RPMI8226 (cell line): Measurements from ENCODE around the gene TMEM218.

ENCODE experiments used
- DNase-seq: peaks from one replicate; pipeline ENCODE4 v3.0.0-alpha.2; 2015

Gene TMEM218

GRCh38 chr11:125088576-125089455 is 22.6 kb downstream of the TMEM218 start:
- DNase-seq, result peak; percentile 8

DNA sequence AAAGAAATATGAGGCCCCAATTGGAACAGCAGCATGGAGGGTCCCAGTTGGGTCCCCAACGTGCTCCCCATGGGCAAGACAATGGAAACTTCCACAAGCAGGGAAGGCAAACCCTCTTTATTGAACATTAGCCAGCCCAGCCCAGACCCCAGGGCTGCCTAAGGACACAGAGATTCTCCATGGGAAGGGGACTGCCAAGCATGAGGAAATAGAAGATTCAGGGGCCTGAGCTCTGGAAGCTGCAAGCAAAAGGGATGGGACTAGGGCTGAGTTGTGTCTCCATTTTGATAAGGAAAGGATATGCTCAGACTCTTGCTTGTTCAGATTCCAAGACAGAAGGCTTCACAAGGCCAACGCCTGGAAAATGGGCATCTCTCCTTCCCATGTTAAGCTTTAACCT is 23.3 kb downstream of the TMEM218 start:
- DNase-seq, result no peak

DNA sequence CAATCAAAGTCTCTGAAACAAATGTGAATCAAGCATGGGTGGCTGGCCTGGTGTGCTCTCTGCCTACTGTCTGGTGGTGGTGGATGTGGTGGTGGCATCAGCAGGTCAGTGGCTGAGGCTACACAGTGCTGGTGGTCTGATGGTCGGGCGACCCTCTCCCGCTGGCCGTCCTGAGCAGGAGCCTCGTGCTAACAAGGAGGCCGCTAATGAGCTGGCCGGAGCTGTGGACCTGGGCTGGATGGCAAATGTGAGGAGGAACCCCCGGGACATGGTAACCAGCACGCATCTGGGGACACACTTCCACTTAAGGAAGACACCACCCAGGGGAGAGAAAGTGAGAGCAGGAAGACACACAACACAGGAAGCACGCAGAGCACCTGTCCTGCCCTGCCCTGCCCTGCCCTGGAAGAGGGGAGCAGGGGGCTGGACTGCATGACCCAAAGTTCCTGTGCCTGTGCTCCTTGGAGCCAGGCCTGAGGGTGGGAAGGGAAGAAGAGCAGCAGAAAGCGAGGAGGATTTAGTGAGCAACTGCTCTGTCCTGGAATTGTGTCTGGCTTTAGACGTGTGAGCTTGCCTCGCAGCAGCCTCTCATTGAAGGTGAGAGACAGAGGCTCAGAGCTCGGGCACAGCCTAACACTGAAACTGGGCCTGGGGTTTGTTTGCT is 24.7 kb downstream of the TMEM218 start:
- DNase-seq, result no peak

GRCh38 chr11:125085301-125086081 is 25.9 kb downstream of the TMEM218 start:
- no peak for DNase-seq

- no peak for DNase-seq
Measured at GRCh38 chr11:125084761-125085231, 26.6 kb downstream of the TMEM218 start.

DNA sequence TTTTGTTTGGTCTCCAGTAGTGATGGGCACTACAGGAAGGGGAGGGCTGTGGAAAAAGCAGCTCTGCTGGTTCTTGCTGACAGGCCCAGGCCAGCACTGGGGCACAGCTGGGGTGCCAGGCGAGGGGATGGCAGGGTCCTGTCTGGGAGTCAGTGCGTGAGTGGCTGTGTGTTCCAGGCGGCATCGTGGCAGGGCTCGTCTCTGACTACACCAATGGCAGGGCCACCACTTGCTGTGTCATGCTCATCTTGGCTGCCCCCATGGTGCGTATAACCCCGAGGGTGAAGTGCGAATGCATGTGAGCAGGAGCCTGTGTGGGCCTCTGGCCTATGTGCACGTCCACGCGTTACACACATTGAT is 27.4 kb downstream of the TMEM218 start:
- DNase-seq, result no peak

GRCh38 chr11:125083312-125084056 is 27.9 kb downstream of the TMEM218 start:
- no peak for DNase-seq

GRCh38 chr11:125082611-125083311 is 28.7 kb downstream of the TMEM218 start:
- DNase-seq, result no peak

DNA sequence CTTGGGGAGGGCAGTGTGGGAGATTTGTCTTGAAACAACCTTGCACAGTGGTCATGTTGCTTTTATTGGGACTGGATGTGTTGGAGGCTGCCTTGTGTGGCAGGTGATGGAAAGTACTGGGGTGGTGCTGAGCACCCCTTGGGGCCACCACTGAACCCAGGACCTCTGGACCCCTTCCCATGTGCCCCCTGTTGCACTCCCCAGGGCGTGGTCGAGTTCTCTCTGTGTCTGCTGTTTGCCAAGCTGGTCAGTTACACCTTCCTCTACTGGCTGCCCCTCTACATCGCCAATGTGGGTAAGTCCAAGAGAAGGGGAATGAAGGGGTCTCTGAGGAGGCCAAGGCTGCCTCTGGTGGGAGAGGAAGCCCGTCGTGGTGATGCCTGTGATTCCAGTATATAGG is 29.4 kb downstream of the TMEM218 start:
- no peak for DNase-seq

GRCh38 chr11:125081098-125081798 is 30.2 kb downstream of the TMEM218 start:
- DNase-seq, result no peak

- no peak for DNase-seq
Measured at GRCh38 chr11:125080531-125080911, 30.9 kb downstream of the TMEM218 start.

DNA sequence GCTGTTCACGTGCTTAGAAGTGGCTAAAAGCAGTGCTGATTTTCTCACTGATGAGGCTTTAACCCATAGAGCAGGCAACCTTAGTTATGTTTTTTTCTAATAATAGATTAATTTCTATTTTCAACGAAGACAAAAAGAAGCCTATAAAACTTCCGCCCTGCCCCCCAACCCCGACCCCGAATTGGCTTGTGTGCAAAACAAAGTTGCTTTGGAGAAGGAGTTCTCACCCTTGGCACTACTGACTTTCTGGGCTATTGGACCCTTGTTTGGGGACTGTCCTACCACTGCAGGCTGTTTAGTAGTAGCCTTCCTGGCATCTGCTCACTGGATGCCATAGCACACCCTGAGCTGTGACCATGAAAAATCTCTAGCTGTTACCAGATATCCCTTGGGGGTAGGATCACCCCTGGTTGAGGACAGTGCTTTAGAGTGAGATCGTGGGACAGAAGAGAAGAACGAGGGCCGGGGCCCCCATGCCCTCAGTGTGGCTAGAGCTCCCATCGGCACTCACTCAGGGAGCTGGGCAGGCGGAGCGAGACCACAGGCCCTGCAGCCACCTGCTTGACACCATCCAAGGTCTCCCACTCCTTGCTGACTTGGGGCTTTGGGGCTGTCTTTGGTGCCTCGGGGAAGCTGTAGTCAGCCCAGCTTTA is 31.4 kb downstream of the TMEM218 start:
- DNase-seq, result no peak

DNA sequence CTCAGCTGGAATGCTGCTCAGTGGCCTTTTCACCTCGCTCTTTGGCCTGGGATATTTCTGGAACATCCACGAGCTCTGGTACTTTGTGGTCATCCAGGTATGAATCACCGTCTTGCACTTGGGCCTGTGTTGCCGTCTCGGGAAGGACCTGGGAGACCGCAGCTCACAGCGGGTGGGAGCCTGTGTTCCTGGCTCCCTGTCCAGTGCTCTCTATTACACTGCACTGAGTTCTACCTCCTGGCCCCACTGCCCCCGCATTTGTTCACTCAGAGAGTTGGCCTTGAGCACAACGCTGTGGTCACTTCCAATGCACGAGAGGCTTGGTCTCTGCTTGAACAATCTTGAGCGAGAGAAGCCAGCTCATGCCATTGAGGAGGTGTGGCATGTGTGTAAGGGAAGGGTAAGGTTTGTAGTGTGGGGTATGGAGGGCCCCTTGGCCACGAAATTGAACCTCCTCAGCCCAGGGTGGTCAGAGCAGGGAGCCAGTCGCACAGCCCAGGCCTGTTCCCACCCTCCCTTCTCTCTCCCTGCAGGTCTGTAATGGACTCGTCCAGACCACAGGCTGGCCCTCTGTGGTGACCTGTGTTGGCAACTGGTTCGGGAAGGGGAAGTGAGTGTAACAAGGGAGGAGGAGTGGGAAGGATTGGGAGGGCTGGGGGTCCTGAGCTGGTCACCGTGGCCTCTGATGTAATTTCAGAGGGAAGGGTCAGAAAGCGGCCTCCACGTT is 32.1 kb downstream of the TMEM218 start:
- DNase-seq, result no peak

- no peak for DNase-seq
Measured at GRCh38 chr11:125078516-125079140, 32.8 kb downstream of the TMEM218 start.

- DNase-seq, result no peak
Measured at GRCh38 chr11:125078016-125078415, 33.4 kb downstream of the TMEM218 start.

DNA sequence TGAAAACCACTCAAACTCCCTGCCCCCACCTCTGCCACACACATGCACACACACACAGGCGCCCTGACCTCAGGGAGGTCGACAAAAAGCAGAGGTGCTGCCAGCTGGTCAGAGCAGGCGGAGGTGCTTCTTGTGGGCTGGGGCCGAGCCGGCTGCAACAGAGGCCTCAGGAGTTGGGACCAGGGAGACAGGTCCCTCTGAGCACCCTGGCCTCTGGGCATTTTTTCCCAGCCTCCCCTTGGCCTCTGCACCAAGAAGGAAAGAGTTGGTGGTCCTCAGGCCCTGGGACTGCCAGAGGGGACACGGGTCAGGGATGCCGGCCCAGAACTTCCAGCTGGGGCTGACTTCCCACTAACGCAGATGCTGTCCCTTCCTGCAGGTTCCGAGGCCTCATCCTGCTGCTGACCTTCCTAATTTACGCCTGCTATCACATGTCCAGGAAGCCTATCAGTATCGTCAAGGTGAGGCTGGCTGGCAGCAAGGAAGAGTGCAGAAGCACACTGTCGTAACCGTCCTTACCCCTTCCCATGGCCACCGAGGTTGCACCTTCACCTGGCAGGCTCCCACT is 35.0 kb downstream of the TMEM218 start:
- DNase-seq, result no peak

GRCh38 chr11:125075900-125076317 is 35.5 kb downstream of the TMEM218 start:
- no peak for DNase-seq

- DNase-seq, result no peak
Measured at GRCh38 chr11:125075242-125075625, 36.2 kb downstream of the TMEM218 start.

DNA sequence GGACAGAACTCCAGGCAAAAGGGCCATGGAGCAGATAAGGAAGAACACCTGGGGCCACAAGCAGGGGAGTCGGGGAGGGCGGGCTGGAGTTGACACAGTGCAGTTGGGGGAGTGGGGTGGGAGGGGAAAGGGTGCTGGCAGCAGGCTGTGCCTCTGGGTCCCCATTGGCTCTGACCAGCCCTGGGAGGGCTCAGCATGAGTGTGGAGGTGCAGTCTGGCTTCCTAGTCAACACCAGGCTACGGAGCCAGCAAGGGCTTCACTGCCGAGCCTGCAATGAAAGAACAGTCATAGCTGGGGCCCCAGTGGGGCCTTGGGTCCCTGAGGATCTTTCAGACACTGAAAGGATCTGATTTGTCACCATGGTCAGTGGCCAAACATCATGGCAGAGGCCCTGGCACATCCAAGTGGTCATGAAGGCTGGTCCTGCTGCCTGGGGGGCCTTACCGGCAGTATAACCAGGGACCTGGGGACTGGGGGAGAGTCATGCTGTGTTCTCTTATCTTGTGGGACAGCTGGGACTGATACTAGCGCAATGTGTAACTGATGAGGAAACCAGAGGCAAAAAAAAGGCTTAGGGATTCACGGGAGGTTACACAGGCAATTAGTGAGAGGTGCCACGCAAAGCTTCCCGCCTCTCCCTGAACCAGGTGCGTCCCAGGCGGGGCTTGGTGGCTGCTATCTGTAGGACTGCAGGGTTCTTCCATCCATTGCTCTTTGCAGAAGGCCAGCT is 36.8 kb downstream of the TMEM218 start:
- DNase-seq, result no peak
